Parathyroid adenoma (tissue), 2 donors: ENCODE measurements around the gene RANBP10.

Experiments used
- H2AFZ ChIP-seq: fragments of 300-600 bp; sonication (generic); one replicate; pipeline ENCODE4 v1.7.0; 2017; ENCODE audit warnings: antibody characterized with exemption, mild to moderate bottlenecking
- H3K27ac ChIP-seq: fragments of 300-600 bp; sonication (generic); one replicate; pipeline ENCODE4 v1.7.0; 2017
- H3K27me3 ChIP-seq: fragments of 300-600 bp; sonication (generic); one replicate; pipeline ENCODE4 v1.7.0; 2017; ENCODE audit warnings: low read length; ENCODE audit not compliant: control insufficient read depth, insufficient read depth
- H3K36me3 ChIP-seq: fragments of 300-600 bp; sonication (generic); one replicate; pipeline ENCODE4 v1.7.0; 2017; ENCODE audit warnings: low read length; ENCODE audit not compliant: control insufficient read depth, insufficient read depth
- H3K4me1 ChIP-seq: fragments of 300-600 bp; sonication (generic); one replicate; pipeline ENCODE4 v1.7.0; 2017; ENCODE audit warnings: control low read depth
- H3K4me2 ChIP-seq: fragments of 300-600 bp; sonication (generic); one replicate; pipeline ENCODE4 v1.7.0; 2017; ENCODE audit warnings: low read length
- H3K4me3 ChIP-seq: fragments of 300-600 bp; sonication (generic); one replicate; pipeline ENCODE4 v1.7.0; 2017; ENCODE audit warnings: low read depth, low read length
- H3K79me2 ChIP-seq: fragments of 300-600 bp; sonication (generic); one replicate; pipeline ENCODE4 v1.7.0; 2017; ENCODE audit warnings: control low read depth
- H3K9ac ChIP-seq: fragments of 300-600 bp; sonication (generic); one replicate; pipeline ENCODE4 v1.7.0; 2017; ENCODE audit warnings: mild to moderate bottlenecking
- H3K9me3 ChIP-seq: fragments of 300-600 bp; sonication (generic); one replicate; pipeline ENCODE4 v1.7.0; 2017; ENCODE audit warnings: low read length; ENCODE audit not compliant: control insufficient read depth
- TF ChIP-seq, protein P1 (sequence below): fragments of 300-600 bp; sonication (generic); IDR thresholded peaks from one replicate; pipeline ENCODE4 v1.7.0; 2017; ENCODE audit warnings: antibody characterized with exemption, mild to moderate bottlenecking
- donor health status: primary hyperparathyroidism.

Gene RANBP10

DNA sequence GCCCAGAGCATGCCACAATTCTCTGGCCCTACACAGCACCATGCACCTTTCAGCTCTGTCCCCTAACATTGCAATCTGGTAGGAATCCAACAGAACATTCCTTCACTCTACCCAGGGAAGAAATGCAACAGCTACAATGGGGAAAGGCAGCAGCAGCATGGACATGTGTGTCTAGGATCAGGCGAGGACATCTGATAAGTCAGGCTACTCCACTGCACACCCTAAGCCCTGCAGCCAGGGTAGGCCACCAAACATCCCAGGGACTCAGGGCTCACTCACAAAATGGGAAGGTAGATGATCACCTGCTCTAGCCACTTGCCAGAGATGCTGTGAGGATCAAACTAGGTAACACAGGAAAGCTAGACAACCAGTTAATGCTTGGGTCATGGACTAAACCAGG, 5.1 kb downstream of the RANBP10 start:
- no peak overlapping the region for H2AFZ ChIP-seq
- no peak overlapping the region for H3K4me2 ChIP-seq
- H3K9me3 ChIP-seq: no peaks in the 10 kb centered on the region
- TF ChIP-seq, protein P1, sequence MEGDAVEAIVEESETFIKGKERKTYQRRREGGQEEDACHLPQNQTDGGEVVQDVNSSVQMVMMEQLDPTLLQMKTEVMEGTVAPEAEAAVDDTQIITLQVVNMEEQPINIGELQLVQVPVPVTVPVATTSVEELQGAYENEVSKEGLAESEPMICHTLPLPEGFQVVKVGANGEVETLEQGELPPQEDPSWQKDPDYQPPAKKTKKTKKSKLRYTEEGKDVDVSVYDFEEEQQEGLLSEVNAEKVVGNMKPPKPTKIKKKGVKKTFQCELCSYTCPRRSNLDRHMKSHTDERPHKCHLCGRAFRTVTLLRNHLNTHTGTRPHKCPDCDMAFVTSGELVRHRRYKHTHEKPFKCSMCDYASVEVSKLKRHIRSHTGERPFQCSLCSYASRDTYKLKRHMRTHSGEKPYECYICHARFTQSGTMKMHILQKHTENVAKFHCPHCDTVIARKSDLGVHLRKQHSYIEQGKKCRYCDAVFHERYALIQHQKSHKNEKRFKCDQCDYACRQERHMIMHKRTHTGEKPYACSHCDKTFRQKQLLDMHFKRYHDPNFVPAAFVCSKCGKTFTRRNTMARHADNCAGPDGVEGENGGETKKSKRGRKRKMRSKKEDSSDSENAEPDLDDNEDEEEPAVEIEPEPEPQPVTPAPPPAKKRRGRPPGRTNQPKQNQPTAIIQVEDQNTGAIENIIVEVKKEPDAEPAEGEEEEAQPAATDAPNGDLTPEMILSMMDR: no peak
- H3K79me2 ChIP-seq: peaks cover 87% of the 10 kb centered on the region
- no peak overlapping the region for H3K27ac ChIP-seq
- no peak overlapping the region for H3K4me3 ChIP-seq
- no peak overlapping the region for H3K9ac ChIP-seq
- no peaks in the 10 kb centered on the region for H3K27me3 ChIP-seq
- H3K36me3 ChIP-seq: no peaks in the 10 kb centered on the region
- H3K4me1 ChIP-seq: peaks cover 4% of the 10 kb centered on the region

GRCh38 chr16:67800338-67800926, 5.9 kb downstream of the RANBP10 start:
- Histone ChIP-seq H3K27ac (no peak overlapping the region), H3K4me2 (no peak overlapping the region), H3K4me1 (peaks cover 4% of the 10 kb centered on the region), H3K27me3 (no peaks in the 10 kb centered on the region), H3K79me2 (peaks cover 80% of the 10 kb centered on the region), H3K9ac (no peak overlapping the region), H2AFZ (no peak overlapping the region), H3K36me3 (no peaks in the 10 kb centered on the region), H3K4me3 (no peak overlapping the region), H3K9me3 (no peaks in the 10 kb centered on the region)
- TF ChIP-seq, protein P1: no peak

DNA sequence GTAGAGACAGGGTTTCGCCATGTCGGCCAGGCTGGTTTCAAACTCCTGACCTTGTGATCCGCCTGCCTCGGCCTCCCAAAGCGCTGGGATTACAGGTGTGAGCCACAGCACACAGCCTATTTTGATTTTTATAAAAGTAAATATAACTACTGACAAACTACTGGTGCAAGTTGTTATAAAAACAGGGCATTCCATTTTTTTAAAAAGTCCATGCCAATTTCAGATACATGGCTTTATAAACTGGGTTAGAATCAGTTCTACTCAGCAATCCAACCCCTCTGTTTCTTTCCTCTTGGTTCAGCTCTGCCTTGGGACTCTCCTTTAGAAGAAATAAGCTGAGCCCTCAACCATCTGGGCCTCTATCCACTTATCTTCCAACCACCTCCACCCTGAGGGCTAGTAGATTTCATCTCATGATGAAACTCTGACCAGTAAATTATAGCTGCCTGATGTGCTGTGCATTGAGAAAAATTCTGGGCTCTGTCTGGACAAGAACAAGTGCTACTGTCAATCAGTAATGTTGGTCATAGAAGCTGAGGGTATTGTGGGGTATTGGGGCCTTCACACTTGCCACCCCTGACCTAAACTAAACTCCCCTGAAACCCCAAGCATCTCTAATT, 10.2 kb downstream of the RANBP10 start:
- H3K4me2 ChIP-seq: no peak overlapping the region
- H3K4me3 ChIP-seq: no peak overlapping the region
- H3K79me2 ChIP-seq: peaks cover 61% of the 10 kb centered on the region
- TF ChIP-seq, protein P1: no peak
- no peaks in the 10 kb centered on the region for H3K9me3 ChIP-seq
- H3K9ac ChIP-seq: no peak overlapping the region
- no peaks in the 10 kb centered on the region for H3K27me3 ChIP-seq
- H3K36me3 ChIP-seq: no peaks in the 10 kb centered on the region
- H3K27ac ChIP-seq: no peak overlapping the region
- no peaks in the 10 kb centered on the region for H3K4me1 ChIP-seq
- no peak overlapping the region for H2AFZ ChIP-seq

GRCh38 chr16:67790071-67790470, 16.3 kb downstream of the RANBP10 start:
- Histone ChIP-seq H2AFZ (no peak overlapping the region), H3K4me2 (no peak overlapping the region), H3K27ac (no peak overlapping the region), H3K4me1 (no peaks in the 10 kb centered on the region), H3K36me3 (no peaks in the 10 kb centered on the region), H3K79me2 (peaks cover 50% of the 10 kb centered on the region), H3K9me3 (no peaks in the 10 kb centered on the region), H3K27me3 (no peaks in the 10 kb centered on the region), H3K9ac (no peak overlapping the region), H3K4me3 (no peak overlapping the region)
- TF ChIP-seq, protein P1: no peak

DNA sequence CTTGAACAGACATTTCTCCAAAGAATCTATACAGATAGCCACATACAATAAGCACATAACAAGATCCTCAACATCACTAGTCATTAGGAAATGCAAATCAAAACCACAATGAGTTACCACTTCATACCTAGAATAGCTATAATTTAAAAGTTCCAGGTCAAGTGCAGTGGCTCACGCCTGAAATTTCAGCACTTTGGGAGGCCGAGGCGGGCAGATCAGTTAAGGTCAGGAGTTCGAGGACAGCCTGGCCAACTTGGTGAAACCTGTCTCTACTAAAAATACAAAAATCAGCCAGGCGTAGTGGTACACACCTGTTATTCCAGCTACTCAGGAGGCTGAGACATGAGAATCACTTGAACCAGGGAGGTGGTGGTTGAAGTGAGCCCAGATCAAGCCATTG, 19.9 kb downstream of the RANBP10 start:
- H3K4me2 ChIP-seq: no peak overlapping the region
- no peaks in the 10 kb centered on the region for H3K36me3 ChIP-seq
- H3K9me3 ChIP-seq: no peaks in the 10 kb centered on the region
- H2AFZ ChIP-seq: no peak overlapping the region
- H3K4me1 ChIP-seq: no peaks in the 10 kb centered on the region
- H3K79me2 ChIP-seq: peaks cover 45% of the 10 kb centered on the region
- no peaks in the 10 kb centered on the region for H3K27me3 ChIP-seq
- H3K9ac ChIP-seq: no peak overlapping the region
- TF ChIP-seq, protein P1: no peak
- no peak overlapping the region for H3K27ac ChIP-seq
- no peak overlapping the region for H3K4me3 ChIP-seq
